HG03439 (cell line): Measurements from ENCODE around the gene MYLK3.

Experiments
- ATAC-seq: cut with Tn5 transposase; IDR thresholded peaks from one replicate; pipeline ENCODE4 v1.9.1; 2021; ENCODE audit warnings: mild to moderate bottlenecking, moderate library complexity; ENCODE audit not compliant: unreplicated experiment

MYLK3 gene

DNA sequence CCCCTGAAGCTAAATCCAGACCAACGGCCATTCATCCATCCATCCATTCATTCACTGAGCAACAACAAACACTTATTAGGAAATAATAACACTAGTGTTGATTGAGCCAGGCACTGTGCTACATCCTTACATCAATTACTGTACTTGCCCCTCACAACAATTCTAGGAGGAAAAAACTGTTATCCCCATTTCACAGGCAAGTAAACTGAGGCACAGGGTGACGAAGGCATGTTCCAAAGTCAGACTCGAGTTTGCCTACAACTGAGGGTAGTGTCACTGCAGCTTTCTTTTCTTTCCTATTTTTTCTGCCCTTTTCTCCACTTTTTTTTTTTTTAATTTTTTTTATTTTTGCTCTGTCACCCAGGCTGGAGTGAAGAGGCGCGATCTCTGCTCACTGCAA, 11.2 kb upstream of the MYLK3 start:
- no peak for ATAC-seq

DNA sequence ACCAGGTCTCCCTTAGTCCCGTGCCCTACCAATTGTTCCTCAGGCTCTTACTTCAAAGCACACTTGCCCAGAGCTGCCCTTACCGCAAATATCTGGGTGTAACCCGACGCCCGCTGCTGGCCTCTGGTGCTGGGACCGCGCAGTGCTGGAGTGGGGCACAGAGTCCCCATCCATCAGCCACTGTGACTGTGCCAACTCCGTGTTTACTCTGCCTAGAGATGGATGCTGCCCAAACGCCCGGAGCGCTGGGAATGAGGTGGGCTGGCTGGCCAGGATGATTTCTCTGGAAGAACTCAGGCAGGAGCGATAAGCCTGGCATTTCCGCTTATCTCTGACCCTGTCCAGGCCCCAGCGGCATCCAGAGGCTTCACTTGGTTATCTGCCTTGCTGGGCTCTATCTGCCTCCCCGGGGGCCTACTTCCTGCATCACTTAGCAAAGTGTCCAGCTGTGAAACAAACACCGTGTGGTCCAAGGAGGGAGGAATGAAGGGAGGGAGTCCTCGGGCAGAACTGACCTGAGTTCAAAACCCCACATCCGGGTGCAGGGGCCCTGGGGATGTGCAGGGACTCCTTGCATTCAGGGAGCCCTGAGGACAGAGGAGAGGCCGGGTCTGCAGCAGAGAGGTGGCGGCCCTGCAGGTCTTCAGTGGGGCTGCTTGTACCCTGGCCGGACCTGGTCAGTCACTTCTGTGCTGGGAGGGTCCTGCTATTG, 9.4 kb upstream of the MYLK3 start:
- ATAC-seq, result no peak

DNA sequence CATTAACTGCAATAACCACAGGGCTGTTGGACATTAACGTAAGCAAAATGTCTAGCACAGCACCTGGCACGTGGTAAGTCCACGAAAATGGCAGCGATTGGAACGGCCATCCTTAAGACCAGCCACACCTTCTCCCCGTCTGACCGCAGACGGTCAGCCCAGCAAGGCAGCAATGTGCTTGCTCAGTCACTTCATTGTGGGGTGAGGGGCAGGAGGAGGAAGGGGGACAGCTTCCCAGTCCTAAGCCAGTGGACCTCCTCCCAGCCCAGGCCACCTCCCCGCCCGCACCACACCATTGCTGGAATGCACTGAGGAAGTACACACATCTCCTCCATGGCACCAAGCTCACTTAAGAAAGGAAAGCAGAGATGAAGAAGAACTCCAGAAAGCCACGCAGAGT, 8.6 kb upstream of the MYLK3 start:
- no peak for ATAC-seq

DNA sequence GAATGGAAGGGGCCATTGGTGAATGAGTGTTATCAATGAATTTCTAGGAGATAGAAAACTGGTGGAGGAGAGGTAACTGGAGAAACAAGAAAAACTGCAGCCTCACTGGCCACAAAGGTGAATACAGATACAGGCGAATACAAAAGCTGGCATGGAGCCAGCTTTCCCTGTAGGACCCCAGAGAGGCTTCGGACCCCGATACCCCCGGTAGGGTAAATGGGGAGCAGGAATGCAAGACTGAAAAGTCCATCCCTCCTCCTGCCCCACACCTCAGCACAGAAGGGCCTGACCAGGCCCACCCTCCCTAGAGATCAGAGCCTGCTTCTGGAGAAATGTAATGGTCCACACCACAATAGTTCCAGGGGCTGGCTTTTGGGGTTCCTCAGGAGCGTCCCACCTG, 4.9 kb upstream of the MYLK3 start:
- no peak for ATAC-seq

DNA sequence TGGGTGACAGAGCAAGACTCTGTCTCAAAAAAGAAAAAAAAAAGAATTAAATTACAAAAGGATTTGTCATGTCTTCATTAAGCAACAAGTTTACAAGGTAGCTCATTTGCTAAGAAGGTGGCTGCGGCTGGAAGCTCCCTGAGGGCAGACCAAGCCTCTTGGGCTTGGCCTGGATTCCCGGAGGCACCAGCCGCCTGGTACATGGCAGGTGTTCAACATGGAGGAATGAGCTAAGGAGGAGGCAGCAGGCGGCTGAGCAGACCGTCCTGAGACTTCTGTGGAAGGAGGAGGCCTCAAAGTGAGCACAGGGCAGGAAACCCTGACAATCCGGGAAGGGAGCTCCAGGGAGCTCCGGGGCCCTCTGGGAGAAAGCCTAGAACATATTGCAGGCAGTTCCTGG, 3.2 kb upstream of the MYLK3 start:
- no peak for ATAC-seq

DNA sequence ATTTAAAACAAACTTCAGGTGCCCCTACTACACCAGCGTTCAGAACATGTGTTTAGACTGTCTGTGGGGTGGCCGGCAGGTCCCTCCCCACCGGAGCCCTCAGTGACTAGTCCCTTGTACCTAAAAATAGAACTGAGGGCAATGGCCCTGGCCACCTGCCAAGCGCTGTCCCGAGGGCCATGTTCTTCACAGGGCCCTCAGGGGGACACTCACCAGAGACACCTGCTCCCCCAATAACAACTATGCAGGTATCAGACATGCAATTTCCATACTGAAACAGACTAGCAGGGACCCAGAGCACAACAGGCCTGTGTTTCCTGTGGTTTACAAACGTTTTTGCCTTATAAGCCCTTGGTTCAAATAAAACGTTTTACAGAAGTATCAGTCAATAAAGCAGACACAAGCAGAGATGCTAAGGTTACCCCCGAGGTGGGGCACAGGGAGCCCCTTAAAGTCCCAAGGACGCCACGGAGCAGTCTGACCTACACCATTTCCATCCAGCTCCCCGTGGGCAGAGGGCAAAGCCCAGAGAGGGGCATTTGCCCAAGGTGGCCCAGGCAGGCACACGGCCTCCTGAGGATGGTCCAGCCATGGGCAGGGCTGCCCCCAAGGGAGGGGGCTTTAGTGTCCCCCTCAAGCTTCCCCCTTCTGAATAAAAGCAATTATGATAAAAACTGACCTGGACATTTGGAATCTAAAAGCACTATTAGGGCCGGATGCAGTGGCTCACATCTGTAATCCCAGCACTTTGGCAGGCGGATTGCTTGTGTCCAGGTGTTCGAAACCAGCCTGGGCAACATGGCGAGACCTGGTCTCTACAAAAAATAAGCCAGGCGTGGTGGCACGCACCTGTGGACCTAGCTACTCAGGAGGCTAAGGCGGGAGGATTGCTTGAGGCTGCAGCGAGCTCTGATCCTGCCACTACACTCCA, 896 bp upstream of the MYLK3 start:
- peak; percentile 72 for ATAC-seq

DNA sequence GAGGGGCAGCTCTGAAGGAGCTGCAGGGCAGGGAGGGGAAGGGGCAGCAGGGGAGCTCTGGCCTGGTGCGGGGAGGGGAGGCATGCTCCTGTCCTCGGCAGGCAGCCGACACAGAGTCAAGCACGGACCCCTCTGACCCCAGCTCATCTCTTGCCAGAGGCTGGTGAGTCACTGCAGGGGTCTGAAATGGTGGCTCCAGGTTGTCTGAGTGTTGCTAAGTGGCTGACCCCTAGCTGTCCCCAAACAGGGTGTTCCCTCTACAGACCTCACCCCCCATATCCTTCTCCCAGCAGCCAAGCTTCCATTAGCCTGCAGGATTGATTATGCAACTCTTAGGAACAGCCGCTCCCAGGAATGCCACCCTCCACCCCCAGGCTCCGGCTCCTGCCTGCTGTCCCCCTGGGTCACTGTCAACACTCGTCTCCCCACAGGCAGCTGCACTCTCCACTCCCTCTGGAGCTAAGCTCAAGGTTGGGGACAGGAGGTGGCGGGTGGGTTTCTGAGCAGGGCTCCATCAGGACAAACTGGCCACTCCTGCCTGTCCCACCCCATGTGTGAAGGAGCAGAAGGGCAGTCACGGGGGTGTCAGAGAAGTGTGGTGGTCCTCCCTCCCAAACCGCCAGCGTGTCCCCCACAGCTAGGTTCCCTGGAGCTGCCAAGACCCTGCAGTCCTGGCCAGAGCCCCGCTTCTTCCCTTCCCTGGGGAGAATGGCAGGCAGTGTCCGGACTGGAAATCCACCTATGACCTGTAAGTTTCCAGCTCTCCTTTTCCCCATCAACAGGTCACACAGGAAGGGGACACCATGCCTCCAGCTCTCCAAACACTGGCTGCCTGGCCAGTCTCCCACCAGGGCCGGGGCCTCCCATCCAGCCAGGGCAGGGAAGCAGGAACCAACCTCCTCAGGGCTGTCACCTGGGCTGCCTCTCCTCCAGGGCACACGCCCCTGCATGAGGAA, 1.0 kb downstream of the MYLK3 start:
- no peak for ATAC-seq

DNA sequence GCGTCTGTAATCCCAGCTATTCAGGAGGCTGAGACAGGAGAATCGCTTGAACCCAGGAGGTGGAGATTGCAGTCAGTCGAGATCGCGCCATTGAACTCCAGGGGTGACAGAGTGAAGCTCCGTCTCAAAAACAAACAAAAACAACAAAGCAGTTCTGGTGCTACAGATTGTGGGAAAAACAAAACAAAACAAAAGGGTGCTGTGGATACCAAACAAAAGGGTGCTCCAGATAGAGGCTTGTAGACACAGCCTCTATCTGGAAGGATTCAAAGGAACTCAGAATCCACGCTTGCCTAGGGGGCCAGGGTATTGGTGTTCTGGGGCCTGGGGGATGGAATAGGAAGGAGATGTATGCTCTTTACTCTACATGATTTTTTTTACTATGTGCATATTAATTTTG, 2.5 kb downstream of the MYLK3 start:
- ATAC-seq, result no peak

DNA sequence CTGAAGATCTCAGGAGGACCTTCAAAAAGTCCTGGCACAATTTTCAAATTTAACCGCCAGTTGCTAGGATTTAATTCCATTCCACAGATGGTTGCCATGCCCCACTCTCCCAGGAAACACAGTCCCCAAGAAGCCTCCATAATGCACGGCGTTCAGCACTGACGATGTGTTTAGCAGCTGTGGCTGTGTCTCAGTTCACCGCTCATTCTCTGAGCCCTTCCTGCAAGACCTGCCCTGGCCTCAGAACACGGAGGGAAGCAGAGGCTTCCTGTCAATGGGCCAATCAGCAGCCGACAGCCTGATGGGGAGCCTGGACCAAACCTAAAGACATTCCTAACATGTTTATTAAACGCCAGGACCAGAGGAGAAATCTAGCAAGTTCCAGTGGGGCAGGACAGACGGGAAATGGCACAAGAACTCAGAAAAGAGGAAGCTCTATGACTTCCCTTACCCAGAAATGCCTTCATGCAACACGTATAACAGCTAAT, 4.9 kb downstream of the MYLK3 start:
- ATAC-seq, result no peak

DNA sequence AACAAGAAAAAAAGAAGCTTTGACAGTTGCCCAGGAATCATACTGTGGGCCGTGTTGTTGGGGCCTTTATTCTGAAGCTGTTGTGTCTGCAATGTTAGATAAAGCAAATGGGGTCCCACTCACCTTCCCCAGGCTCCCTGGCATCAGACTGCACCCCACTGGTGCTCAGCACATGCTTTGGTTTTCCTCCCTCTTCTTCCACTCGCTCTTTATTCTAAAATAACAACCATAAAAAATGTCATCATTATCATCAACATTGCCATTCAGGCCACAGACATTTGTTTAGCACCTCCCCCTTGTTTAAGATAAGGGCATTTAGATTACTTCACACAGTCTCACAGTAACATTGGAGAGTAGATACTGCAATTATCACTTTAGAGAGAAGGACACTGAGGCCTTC, 8.2 kb downstream of the MYLK3 start:
- ATAC-seq, result no peak

DNA sequence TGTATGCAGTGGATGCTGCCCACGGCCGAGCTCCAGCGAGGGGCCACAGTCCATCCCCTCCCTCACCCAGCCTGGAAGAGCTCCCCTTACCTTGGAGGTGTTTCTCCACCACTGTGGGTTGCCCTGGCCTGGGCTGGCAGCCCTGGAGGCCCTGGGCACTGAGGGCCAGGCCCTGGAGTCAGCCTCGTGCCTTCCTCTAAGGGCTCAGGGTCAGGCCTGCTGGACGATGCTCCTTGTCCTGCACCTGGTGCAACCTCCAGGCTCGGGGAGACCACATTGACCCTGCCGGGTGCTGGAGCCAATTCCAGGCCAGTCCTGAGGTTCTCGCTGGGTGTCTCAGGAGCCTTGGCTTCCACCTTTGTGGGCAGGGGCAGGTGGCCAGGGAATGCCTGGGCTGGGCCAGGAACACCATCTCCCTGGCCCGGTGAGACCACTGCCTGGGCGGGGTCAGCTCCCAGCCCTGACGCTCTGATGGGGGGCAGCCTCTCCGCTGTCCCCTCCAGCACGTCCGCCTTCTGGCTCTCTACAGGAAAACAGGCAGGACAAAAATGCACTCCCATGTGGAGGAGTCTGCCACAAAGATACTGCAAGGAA, 10.4 kb downstream of the MYLK3 start:
- no peak for ATAC-seq

DNA sequence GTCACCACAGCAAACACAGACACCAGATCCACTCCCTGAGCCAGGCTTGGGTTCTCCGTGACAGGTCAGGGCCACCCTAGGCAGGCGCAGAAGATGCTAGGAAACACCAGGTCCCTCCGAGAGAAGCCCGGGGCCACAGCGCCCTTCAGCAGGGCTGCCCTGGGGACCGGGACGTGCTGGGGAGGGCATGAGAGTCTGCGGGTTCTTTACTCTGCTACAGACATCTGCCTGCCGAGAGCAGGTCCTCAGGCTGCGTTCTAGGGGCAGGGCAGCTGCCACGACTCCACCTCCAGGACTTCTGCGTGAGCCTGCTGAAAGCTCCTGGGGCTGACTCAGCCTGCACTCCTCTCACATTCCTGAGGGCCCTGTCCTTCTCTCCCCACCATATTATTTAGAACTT, 11.4 kb downstream of the MYLK3 start:
- no peak for ATAC-seq

DNA sequence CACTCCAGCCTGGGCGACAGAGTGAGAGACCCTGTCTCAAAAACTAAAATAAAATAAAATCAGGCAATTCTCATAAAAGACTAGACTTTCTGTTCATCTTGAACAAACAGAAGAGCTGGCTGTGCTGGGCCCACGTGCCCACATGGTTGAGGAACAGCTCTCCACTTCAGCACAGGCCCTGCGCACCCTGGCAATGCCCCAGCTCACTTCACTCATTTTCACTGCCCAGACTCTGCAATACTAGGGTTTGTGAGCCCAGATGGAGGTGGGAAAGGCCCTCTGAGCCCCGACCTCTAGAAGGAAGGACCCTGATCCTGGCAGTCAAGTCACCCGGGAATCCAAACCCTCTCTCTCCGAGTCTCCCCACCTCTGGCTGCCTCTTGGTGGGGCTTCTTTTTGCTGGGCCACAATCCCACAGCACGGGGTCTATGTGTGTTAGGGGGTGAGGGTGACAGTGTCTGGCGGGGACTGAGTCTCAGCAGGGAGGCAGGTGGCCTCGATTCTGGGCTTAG, 14.8 kb downstream of the MYLK3 start:
- no peak for ATAC-seq

DNA sequence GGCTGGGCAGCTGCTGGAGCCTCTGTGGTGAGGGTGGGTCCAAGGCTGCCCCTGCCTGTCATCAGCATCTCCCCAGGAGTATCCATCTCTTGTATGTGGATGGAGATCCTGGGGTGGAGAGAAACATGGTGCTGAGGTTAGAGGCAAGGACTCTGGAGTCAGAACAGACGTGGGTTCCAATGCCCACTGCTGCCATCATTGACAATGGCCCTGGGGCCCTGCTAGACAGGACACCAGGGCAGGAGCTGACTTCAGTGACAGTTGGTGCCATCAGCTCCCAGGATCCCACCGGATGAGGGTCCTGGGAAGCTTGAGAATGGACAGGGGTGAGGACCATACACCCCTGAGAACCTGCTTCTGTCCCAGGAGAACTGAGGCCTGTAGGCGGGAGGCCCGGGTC, 15.6 kb downstream of the MYLK3 start:
- no peak for ATAC-seq

DNA sequence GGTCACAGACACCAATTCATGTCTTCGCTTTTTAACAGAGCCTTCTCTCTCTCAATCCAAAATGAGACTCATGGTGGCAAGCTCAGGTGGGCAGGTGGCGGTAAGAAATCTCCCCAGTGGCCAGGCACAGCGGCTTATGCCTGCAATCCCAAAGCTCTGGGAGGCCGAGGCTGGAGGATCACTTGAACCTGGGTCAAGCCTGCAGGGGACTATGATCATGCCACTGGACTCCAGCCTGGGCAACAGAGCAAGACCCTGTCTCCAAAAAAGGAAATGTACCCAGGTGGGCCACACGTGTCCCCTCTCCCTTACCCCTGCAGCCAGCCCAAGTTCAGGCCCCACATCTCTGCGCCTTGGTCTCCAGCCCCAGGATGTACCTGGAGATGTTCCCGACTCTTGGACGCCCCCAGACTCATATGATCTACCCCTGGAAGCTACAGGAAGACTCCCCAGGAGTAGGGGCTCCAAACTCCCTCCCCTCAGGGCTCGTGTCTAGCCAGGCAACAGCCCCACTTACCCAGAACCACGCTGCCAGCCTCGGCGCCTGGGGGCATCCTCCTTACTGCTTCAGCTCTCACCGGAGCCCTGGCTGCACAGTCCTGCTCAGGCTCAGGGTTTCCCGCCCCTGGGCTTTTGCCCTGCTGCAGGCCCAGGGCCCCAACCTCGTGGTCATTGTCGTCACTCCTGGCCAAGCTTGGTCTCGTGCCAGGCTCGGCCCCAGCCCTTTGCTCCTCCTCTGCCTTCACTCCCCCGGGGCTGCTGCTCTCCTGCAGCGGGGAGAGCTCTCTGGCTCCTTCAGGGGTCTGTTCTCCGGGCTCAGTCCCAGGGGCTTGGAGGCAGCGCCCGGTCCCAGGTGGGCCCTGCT, 16.2 kb downstream of the MYLK3 start:
- ATAC-seq, result no peak

DNA sequence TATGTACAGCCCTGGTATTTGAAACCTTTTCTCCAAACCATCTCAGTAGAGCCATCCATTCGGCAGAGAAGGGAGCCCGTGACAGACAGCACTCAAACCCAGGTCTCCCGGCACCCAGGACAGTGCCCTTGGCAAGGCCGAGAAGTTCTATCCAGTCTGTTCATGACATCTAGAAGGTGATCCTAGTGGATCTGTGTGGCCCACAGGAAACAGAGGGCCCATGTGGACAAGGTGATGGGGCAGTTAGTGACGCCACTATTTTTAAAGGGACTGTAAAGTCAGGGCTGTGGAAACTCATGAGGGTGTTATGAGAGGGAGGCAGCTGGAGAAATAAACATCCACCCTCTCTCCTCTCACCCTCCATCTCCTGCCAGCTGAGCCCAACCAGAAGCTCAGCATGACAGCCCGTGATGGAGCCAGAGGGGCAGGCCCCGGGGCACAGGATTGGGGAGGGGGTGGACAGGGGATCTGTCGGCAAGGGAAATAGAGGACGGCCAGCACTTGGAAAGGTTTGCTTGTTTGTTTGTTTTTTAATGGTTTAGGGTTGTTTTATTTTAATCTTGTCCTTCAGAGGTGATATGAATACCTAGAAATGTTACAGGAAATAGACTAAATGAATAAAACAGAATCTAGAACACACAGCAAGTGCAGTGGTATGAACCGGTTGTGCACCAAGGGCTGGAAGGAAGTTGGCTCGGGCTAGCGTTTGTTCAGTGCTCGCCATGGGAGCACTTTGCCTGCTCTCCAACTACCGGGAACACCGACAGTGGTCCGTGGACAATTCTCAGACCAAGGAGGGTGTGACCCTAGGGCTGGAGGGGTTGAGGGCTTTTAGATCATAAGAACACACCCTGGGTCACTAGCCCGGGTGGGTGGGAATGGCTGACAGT, 17.1 kb downstream of the MYLK3 start:
- ATAC-seq, result no peak

DNA sequence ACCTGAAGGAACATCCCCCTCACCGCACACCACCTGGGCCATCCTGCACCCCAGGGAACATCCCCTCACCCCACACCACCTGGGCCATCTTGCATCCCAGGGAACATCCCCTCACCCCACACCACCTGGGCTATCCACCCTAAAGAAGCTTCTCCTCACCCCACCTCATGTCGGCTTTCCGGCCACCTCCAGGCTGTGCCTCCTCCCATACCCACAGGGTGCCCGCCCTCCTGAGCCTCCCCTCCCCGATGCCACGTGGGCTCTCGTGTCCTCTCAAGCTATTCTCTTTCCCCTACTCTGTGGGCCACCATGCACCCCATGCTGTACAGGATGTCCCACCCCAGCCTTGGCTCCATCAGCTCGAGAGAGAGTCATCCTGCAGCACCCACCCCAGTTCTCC, 18.0 kb downstream of the MYLK3 start:
- ATAC-seq, result no peak

DNA sequence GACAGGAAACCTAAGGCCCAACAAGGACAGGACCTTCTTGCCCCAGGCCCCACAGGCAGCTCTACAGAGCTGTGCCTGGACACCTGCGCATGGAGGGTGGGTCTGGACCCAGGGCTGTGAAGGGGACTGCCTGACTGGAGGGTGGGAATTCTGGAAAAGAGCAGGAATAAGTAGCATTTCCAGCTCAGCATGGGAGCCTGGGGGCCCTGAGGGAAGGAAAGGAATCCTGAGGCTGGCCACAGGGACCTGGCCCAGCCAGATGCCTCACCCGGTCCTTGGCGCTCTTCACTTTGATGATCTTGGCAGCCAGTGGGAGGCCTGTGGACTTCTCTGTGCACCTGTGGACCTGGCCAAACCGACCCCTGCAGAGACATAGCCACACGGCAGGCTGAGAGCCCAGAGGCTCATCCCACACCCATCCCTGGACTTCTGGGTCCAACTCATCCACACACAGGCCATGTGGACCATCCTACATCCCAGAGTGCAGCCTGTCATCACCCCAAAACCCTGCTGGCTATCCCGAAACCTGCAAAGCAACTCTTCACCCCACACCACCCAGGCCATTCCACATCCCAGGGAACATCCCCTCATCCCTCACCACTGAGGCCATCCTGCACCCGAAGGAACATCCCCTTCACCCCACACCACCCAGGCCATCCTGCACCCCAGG, 18.7 kb downstream of the MYLK3 start:
- ATAC-seq, result no peak
